ENCODE data around the gene B4GALT2. TPM values are rescaled to one million over a fixed set of nuclear protein-coding genes. Genes with fewer than 3 reads are reported as not detected.
A peak's percentile ranks its signal among the peaks of the same experiment; 100 is the strongest.

The B4GALT2 gene
- total RNA-seq, 4 donors from 2014 or later: 45.3 to 94.5 (median 77.5) TPM

DNA sequence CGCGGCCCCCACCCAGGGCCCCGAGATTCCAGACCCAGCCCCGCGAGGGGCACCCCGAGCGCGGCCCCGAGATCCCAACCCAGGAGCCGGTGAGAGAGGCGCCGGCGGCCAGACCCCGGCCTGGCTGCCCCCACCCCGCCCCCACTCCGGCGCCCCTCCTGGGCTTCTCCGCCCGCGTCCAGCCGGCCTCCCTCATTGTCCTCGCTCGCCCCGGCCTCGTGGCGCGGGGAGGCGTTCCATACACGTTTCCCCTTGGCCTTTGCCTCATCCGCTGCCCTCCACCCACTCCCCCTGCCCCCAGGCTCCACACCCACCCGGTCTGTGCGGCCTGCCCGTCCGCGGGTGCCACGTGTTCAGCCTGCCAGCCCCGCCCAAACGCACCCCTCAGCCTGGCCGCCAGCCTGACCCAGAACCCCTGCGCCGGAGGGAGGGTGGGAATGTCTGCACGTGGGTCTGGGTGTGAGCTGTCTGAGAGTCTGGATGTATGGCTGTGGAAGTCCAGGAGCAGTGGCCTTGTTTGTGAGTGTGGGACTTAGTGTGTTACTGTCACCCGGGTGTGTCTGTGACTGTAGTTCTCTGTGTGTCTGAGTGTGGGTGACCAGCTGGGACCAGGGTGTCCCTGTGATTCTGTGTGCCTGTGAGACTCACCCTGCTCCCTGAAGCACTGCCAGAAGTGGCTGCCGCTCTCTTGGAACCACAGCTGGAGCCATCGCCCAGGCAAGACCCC is 681 bp downstream of the B4GALT2 start:
- no peaks in the 10 kb centered on the region for H3K27me3 ChIP-seq
- no peaks in the 10 kb centered on the region for H3K9me3 ChIP-seq
- peak overlapping the region; percentile 72 to 89 (median 83) for H3K4me3 ChIP-seq
- H3K4me1 ChIP-seq: peaks cover 41 to 62% (median 51%) of the 10 kb centered on the region in 4 donors
- H3K27ac ChIP-seq (replicated peaks in 1 of 4): peak overlapping the region; percentile 57 to 75 (median 63)
- peaks cover 13 to 41% (median 34%) of the 10 kb centered on the region in 4 donors for H3K36me3 ChIP-seq
- intact Hi-C loops (cut with DNase I): no loop called here
- no peak for DNase-seq (ENCODE audit: extremely low spot score)
- TF ChIP-seq POLR2A (IDR thresholded peaks at IDR 0.05; ENCODE audit: low read depth): no peak
- no peak for TF ChIP-seq EP300 (IDR thresholded peaks at IDR 0.05)
- TF ChIP-seq, protein P1, sequence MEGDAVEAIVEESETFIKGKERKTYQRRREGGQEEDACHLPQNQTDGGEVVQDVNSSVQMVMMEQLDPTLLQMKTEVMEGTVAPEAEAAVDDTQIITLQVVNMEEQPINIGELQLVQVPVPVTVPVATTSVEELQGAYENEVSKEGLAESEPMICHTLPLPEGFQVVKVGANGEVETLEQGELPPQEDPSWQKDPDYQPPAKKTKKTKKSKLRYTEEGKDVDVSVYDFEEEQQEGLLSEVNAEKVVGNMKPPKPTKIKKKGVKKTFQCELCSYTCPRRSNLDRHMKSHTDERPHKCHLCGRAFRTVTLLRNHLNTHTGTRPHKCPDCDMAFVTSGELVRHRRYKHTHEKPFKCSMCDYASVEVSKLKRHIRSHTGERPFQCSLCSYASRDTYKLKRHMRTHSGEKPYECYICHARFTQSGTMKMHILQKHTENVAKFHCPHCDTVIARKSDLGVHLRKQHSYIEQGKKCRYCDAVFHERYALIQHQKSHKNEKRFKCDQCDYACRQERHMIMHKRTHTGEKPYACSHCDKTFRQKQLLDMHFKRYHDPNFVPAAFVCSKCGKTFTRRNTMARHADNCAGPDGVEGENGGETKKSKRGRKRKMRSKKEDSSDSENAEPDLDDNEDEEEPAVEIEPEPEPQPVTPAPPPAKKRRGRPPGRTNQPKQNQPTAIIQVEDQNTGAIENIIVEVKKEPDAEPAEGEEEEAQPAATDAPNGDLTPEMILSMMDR (IDR thresholded peaks at IDR 0.05): no peak
- no peak for TF ChIP-seq POLR2AphosphoS5 (IDR thresholded peaks at IDR 0.05)
- WGBS: no CpG with 5 or more reads among the region's 45 CpGs

DNA sequence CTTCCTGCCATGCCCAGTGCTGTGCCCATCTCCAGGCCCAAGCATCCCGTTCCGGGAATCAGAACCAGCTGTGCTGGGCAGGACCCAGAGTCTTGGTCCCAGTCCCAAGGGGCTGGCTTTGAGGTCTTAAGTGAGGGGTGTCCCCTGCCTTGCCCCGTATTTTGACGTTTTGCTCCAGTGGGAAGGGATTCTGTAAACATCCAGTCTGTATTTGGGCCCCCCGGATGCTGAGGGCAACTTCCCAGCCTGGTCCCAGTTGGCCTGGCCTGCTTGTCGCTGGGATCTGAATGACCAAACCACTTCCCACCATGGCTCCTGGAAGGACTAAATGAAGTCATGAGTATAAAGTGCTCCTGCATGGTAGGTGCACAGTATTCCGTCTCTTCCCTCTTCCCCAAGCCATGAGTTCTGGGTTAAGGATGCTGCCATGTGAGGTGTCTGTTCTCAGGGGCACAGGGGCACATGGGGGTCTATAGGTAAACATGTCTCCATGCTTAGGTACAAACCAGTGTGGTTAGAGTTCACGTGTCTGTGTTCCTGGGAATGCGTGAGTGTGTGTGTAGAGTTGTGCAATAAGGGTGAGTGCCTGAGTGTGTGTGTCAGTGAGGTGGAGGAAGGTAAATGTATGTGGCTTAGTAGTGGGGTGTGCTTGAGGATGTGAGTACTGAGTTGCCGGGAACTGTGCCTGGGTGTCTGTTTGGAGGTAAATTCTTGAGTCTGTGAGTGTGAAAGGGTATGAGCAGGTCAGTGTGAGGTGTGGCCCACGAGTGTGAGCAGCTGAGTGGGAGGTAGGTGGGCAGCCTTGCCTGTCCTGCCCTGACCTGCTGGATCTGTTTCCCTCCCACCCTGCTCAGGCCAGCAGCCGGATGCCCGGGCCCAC is 1.5 kb downstream of the B4GALT2 start:
- Histone ChIP-seq H3K27ac (replicated peaks in 1 of 4) (peak overlapping the region; percentile 57 to 75 (median 63)), H3K4me3 (peak overlapping the region; percentile 72 to 89 (median 83)), H3K4me1 (peaks cover 40 to 60% (median 49%) of the 10 kb centered on the region in 4 donors), H3K27me3 (no peaks in the 10 kb centered on the region), H3K9me3 (no peaks in the 10 kb centered on the region), H3K36me3 (peaks cover 13 to 49% (median 40%) of the 10 kb centered on the region in 4 donors)
- no peak for DNase-seq (ENCODE audit: extremely low spot score)
- WGBS: 70% methylated on average over 9 of the region's 13 CpGs
- intact Hi-C loops (cut with DNase I): no loop called here
- TF ChIP-seq EP300 (IDR thresholded peaks at IDR 0.05) (no peak), POLR2A (IDR thresholded peaks at IDR 0.05; ENCODE audit: low read depth) (no peak), POLR2AphosphoS5 (IDR thresholded peaks at IDR 0.05) (no peak)
- TF ChIP-seq, protein P1 (IDR thresholded peaks at IDR 0.05): no peak

DNA sequence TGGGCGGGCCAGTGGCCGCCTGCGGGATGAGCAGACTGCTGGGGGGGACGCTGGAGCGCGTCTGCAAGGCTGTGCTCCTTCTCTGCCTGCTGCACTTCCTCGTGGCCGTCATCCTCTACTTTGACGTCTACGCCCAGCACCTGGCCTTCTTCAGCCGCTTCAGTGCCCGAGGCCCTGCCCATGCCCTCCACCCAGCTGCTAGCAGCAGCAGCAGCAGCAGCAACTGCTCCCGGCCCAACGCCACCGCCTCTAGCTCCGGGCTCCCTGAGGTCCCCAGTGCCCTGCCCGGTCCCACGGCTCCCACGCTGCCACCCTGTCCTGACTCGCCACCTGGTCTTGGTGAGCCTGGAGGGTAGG is 2.1 kb downstream of the B4GALT2 start:
- H3K4me1 ChIP-seq: peaks cover 34 to 53% (median 43%) of the 10 kb centered on the region in 4 donors
- no peaks in the 10 kb centered on the region for H3K9me3 ChIP-seq
- 91% methylated on average over 20 of the region's 20 CpGs for WGBS
- no peak overlapping the region for H3K4me3 ChIP-seq
- no peak for DNase-seq (ENCODE audit: extremely low spot score)
- no peak for TF ChIP-seq POLR2AphosphoS5 (IDR thresholded peaks at IDR 0.05)
- no peak overlapping the region for H3K27ac ChIP-seq (replicated peaks in 1 of 4)
- peaks cover 13 to 54% (median 41%) of the 10 kb centered on the region in 4 donors for H3K36me3 ChIP-seq
- intact Hi-C loops (cut with DNase I): no loop called here
- H3K27me3 ChIP-seq: no peaks in the 10 kb centered on the region

DNA sequence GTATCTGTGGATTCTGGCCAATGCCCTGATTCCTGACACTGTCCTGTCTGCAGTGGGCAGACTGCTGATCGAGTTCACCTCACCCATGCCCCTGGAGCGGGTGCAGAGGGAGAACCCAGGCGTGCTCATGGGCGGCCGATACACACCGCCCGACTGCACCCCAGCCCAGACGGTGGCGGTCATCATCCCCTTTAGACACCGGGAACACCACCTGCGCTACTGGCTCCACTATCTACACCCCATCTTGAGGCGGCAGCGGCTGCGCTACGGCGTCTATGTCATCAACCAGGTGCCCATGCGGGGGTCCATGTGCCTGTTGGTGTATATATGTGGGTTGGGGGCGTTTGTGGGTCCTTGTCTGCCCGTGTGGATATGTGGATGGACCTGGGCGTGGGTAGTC is 2.6 kb downstream of the B4GALT2 start:
- Histone ChIP-seq H3K9me3 (no peaks in the 10 kb centered on the region), H3K4me3 (no peak overlapping the region), H3K36me3 (peaks cover 8 to 53% (median 37%) of the 10 kb centered on the region in 4 donors), H3K27me3 (no peaks in the 10 kb centered on the region), H3K27ac (replicated peaks in 1 of 4) (no peak overlapping the region), H3K4me1 (peaks cover 29 to 48% (median 37%) of the 10 kb centered on the region in 4 donors)
- intact Hi-C loops (cut with DNase I): no loop called here
- no peak for TF ChIP-seq EP300 (IDR thresholded peaks at IDR 0.05)
- TF ChIP-seq POLR2AphosphoS5 (IDR thresholded peaks at IDR 0.05): no peak
- TF ChIP-seq, protein P1 (IDR thresholded peaks at IDR 0.05): no peak
- no peak for TF ChIP-seq POLR2A (IDR thresholded peaks at IDR 0.05; ENCODE audit: low read depth)
- 92% methylated on average over 18 of the region's 20 CpGs for WGBS
- DNase-seq (ENCODE audit: extremely low spot score): no peak

DNA sequence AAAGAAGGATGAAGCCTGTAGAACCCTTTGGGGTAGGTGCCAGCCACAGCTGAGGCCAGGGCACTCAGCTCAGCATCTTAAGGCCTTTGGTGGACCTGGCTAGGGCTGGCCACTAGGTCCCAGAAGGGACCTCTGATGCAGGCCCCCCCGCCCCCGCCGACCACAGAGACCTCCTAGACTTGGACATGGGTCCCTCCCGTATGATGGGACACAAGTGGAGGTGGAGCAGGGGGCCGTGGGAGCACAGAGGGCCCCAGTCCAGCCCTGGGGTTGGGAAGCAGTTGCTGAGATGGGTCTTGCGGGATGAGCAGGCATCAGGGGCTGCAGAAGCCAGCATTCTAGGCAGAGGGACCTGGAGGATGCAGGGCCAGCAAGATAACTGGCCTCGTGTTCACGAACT is 3.2 kb downstream of the B4GALT2 start:
- no peak for DNase-seq (ENCODE audit: extremely low spot score)
- intact Hi-C loops (cut with DNase I): no loop called here
- TF ChIP-seq POLR2A (IDR thresholded peaks at IDR 0.05; ENCODE audit: low read depth): no peak
- no peak for TF ChIP-seq POLR2AphosphoS5 (IDR thresholded peaks at IDR 0.05)
- TF ChIP-seq, protein P1 (IDR thresholded peaks at IDR 0.05): no peak
- TF ChIP-seq EP300 (IDR thresholded peaks at IDR 0.05): no peak
- peaks cover 2 to 49% (median 31%) of the 10 kb centered on the region in 4 donors for H3K36me3 ChIP-seq
- WGBS: 91% methylated on average over 7 of the region's 8 CpGs
- H3K9me3 ChIP-seq: no peaks in the 10 kb centered on the region
- no peaks in the 10 kb centered on the region for H3K27me3 ChIP-seq
- peaks cover 23 to 42% (median 31%) of the 10 kb centered on the region in 4 donors for H3K4me1 ChIP-seq
- no peak overlapping the region for H3K4me3 ChIP-seq
- H3K27ac ChIP-seq (replicated peaks in 1 of 4): no peak overlapping the region
